GM13976 (cell line): ENCODE results near the gene MATCAP1.

ENCODE experiments used
- DNase-seq: peaks from one replicate; pipeline ENCODE4 v3.0.0; 2012; ENCODE audit warnings: low spot score
- in situ Hi-C: fragments of 300-500 bp; cut with MboI; formaldehyde crosslinking; loops from one replicate; pipeline ENCODE4 v1.12.0; 2022; ENCODE audit warnings: low sequenced_read_pairs, mixed read lengths, inconsistent platforms; ENCODE audit not compliant: unreplicated experiment
- TF ChIP-seq, protein P1 (sequence below): IDR thresholded peaks from 2 replicates; pipeline ENCODE4 v1.5.1; 2012; ENCODE audit warnings: borderline replicate concordance, mild to moderate bottlenecking; ENCODE audit not compliant: insufficient read depth; ENCODE audit errors: extremely low read depth, missing control alignments, control extremely low read depth

Gene MATCAP1

DNA sequence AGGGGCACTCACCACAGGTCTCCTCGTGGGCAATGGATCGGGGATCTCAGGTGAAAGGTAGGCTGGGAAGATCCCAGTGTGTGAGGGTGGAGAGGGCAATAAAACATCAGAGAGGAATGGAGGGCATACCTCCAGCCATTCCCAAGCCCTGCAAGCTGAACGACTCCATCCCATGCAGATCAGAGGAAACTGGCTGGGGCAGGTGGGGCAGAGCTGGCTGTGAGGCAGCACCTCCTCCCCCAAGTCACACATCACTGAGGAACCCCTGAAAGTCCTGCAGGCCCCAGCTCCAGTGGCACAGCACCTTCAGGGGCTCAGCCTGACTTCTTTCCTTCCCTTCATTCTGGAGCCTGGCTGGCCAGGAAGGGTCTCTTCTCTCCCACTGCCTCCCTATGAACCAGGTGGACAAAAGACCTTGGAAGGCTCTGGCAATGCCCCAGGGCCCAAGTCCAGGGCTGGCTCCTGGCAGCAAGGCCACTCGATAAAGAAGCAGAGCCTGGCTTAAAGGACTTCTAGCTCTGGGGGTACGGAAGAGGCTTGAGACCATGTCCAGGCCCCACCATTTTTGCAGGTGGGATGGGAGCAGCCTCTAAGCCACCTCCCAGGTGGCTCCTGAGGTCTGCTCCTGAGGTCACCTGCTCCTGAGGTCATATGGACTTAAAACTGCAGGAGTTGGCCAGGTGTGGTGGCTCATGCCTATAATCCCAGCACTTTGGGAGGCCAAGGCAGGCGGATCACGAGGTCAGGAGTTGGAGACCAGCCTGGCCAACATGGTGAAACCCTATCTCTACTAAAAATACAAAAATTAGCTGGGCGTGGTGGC, 29.6 kb upstream of the MATCAP1 start:
- no peak for DNase-seq
- TF ChIP-seq, protein P1, sequence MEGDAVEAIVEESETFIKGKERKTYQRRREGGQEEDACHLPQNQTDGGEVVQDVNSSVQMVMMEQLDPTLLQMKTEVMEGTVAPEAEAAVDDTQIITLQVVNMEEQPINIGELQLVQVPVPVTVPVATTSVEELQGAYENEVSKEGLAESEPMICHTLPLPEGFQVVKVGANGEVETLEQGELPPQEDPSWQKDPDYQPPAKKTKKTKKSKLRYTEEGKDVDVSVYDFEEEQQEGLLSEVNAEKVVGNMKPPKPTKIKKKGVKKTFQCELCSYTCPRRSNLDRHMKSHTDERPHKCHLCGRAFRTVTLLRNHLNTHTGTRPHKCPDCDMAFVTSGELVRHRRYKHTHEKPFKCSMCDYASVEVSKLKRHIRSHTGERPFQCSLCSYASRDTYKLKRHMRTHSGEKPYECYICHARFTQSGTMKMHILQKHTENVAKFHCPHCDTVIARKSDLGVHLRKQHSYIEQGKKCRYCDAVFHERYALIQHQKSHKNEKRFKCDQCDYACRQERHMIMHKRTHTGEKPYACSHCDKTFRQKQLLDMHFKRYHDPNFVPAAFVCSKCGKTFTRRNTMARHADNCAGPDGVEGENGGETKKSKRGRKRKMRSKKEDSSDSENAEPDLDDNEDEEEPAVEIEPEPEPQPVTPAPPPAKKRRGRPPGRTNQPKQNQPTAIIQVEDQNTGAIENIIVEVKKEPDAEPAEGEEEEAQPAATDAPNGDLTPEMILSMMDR: no peak
- in situ Hi-C loops: no loop called here

DNA sequence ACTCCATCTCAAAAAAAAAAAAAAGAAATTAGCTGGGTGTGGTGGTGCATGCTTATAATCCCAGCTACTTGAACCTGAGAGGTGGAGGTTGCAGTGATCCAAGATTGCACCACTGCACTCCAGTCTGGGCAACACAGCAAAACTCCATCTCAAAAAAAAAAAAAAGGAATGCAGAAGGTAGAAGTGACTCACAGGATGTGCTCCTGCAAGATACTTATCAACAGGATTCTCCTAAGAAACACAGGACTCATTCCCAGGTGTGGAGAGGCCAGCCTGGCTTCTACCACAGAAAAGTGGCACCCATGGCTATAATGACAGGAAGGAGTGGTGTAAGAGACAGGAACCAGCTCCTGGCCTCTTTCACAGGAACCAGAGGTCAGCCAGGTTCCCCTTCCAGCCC, 29.0 kb upstream of the MATCAP1 start:
- in situ Hi-C loops: no loop called here
- no peak for DNase-seq
- TF ChIP-seq, protein P1: no peak

DNA sequence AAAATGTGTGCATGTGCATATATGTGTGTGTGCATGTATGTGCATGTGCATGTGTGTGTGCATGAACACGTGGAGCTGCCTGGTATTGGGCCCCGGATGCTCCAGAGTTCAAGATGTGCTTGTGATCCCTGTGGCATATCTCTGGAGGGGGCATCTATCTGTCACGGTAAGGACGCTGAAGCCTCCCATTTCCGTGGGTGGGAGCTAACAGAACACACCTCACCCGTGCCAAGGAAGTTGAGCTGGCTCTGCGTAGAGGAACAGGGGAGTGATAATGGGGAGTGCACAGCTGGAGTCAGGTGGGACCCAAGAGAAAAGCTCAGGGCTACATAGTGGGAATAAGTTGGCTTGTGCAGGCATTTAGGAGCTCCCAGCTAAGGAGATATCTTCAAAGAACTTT, 27.9 kb upstream of the MATCAP1 start:
- DNase-seq: no peak
- in situ Hi-C loops: no loop called here
- TF ChIP-seq, protein P1: no peak

DNA sequence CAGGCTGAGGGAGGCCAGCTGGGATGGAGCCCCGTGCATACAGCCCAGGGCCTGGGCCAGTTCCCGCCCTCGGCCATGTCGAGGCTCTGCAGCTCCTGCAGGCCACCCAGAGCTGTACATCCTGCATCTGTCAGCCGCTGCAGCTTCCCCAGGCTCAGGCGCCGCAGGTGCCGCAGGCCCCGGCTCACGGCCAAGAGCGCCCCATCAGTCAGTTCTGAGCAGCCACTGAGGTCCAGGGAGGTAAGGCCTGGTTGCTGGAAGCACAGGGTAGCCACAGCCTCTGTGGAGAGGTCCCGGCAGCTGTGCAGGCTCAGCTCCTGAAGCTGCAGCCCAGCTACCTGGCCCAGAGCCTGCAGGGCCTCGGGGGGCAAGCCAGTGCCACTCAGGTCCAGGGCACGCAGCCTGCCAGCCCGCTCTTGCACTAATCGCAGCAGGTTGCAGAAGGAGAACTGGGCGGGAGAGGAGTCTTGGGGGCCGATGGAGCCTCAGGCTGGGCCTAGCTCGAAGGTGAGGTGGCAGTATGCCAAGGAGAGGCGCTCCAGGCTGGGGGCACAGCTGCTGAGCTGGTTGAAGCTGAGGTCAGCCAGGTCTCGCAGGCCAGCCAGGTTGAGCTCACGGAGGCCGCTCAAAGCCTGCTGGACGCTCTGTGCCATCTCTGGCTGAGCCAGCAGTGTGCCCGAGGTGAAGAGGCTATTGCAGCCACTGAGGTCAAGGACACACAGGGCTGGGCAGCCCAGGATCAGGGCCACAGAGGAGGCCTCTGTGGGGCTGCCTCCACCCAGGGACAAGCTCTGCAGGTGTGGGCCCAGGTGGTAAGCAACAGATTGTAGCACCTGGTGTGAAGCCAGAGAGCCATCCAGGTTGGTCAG, 26.5 kb upstream of the MATCAP1 start:
- TF ChIP-seq, protein P1: no peak
- DNase-seq: no peak
- in situ Hi-C loops: no loop called here

DNA sequence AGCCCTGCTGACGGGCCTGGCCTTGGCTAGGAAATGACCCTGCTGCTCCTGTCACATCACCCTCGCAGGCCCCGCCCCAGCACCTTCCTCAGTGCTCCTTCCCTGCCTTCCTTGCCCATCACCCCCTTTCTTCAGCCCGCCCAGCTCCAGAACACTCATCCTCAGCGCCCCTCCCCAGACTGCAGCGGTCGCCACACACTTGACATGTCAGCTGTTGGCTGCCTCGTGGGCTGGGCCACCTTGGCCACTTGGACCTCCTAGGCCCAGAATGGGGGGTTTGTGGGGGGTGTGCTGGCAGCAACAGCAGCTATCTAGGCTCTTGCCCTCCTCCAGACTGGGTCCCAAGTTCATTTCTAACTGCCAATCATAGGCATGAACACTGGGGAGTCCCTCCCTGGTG, 25.8 kb upstream of the MATCAP1 start:
- TF ChIP-seq, protein P1: no peak
- in situ Hi-C loops: no loop called here
- peak; percentile 24 for DNase-seq

DNA sequence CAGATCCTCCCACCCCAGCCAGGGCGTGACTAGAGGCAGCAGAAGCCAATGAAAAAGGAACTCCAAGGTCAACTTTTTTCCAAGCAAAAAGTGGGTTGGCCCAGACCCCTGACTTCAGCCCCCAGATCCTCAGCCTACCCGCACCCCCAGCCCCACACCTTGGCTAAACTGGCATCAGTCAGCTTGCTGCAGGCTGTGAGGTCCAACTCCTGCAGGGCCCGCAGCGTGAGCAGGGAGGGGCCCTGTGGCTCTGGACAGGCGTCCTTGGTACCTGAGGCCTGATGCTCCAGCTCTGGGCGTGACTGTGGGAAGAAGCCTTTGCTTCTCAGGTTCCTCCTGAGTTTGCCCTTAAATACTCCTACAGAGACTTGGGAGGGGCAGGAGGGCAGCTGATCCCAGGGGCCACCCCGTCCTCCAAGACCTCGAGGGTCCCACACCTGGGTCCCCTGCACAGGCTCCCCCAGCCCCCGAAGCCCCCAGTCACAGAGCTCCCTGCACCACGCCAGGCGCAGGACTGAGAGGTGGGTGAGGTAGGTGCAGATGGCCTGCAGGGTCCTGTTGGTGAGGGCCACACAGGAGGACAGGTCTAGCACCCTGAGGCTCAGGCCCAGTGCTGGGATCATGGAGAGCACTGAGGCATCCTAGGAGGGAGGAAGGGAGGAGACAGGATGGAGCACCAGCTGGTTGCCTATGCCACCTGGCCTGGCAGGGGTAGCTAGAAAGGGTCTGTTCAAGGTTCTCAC, 24.6 kb upstream of the MATCAP1 start:
- peak; percentile 32 for DNase-seq
- TF ChIP-seq, protein P1: no peak
- in situ Hi-C loops: no loop called here
